Retinal pigment epithelial cell (primary cell): ENCODE results near the gene CDHR5.

Source experiments
- DNase-seq: peaks from one replicate; pipeline ENCODE4 v3.0.0-alpha.2; 2010; ENCODE audit warnings: low read depth
- H3K4me3 ChIP-seq: 2 replicates; pipeline ENCODE4 v1.5.1; 2011; ENCODE audit warnings: mild to moderate bottlenecking, low read length, control low read depth, moderate library complexity
- TF ChIP-seq, protein P1 (sequence below): conservative IDR thresholded peaks from 2 replicates; pipeline ENCODE4 v1.5.1; 2011; ENCODE audit warnings: low read depth, low read length, control low read depth, inconsistent platforms

CDHR5 gene

DNA sequence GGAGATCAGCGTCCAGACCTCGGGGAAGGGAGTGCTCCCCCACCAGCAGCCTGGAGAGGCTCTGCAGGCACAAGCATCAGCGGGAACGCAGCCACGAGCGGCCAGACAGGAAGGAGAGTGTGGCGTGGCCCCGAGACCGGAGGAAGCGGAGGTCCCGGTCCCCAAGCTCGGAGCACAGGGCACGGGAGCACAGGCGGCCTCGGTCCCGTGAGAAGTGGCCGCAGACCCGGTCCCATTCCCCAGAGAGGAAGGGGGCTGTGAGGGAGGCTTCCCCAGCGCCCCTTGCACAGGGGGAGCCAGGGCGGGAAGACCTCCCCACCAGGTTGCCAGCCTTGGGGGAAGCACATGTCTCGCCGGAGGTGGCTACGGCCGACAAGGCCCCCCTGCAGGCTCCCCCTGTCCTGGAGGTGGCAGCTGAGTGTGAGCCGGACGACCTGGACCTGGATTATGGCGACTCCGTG, 15.9 kb downstream of the CDHR5 start:
- no peak overlapping the region for H3K4me3 ChIP-seq
- TF ChIP-seq, protein P1, sequence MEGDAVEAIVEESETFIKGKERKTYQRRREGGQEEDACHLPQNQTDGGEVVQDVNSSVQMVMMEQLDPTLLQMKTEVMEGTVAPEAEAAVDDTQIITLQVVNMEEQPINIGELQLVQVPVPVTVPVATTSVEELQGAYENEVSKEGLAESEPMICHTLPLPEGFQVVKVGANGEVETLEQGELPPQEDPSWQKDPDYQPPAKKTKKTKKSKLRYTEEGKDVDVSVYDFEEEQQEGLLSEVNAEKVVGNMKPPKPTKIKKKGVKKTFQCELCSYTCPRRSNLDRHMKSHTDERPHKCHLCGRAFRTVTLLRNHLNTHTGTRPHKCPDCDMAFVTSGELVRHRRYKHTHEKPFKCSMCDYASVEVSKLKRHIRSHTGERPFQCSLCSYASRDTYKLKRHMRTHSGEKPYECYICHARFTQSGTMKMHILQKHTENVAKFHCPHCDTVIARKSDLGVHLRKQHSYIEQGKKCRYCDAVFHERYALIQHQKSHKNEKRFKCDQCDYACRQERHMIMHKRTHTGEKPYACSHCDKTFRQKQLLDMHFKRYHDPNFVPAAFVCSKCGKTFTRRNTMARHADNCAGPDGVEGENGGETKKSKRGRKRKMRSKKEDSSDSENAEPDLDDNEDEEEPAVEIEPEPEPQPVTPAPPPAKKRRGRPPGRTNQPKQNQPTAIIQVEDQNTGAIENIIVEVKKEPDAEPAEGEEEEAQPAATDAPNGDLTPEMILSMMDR: no peak

DNA sequence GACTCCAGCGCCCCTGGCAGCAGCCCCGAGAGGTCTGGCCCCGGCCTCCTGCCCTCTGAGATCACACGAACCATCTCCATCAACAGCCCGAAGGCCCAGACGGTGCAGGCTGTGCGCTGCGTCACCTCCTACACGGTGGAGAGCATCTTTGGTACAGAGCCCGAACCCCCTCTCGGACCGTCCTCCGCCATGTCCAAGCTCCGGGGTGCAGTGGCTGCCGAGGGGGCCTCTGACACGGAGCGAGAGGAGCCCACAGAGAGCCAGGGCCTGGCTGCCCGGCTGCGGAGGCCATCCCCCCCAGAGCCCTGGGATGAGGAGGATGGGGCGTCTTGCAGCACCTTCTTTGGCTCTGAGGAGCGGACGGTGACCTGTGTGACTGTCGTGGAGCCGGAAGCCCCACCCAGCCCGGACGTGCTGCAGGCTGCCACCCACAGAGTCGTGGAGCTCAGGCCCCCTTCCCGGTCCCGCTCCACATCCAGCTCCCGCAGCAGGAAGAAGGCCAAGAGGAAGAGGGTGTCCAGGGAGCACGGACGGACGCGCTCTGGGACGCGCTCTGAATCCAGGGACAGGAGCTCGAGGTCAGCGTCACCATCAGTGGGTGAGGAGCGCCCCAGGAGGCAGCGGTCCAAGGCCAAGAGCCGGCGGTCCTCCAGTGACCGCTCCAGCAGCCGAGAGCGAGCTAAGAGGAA, 16.6 kb downstream of the CDHR5 start:
- TF ChIP-seq, protein P1: no peak
- H3K4me3 ChIP-seq: no peak overlapping the region
- DNase-seq: no peak

More for the DNA sequence above, 15.9 kb downstream of the CDHR5 start:
- DNase-seq: no peak

DNA sequence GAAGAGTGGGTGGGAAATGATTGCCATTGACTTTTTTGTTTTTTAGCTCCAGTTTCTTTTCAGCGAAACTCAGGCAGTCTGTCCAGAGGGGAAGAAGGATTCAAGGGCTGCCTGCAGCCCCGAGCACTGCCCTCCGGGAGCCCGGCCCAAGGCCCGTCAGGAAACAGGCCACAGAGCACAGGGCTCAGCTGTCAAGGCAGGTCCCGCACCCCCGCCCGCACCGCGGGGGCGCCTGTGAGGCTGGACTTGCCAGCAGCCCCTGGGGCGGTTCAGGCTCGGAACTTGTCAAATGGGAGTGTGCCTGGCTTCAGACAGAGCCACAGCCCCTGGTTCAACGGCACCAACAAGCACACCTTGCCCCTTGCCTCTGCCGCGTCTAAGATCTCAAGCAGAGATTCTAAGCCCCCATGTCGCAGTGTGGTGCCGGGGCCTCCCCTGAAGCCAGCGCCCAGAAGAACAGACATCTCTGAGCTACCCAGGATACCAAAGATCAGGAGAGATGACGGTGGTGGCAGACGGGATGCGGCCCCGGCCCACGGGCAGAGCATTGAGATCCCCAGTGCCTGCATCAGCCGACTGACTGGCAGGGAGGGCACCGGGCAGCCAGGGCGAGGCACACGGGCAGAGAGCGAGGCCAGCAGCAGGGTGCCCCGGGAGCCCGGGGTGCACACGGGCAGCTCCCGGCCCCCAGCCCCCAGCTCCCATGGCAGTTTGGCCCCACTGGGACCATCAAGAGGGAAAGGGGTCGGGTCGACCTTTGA, 17.6 kb downstream of the CDHR5 start:
- TF ChIP-seq, protein P1: no peak
- DNase-seq: no peak
- no peak overlapping the region for H3K4me3 ChIP-seq

DNA sequence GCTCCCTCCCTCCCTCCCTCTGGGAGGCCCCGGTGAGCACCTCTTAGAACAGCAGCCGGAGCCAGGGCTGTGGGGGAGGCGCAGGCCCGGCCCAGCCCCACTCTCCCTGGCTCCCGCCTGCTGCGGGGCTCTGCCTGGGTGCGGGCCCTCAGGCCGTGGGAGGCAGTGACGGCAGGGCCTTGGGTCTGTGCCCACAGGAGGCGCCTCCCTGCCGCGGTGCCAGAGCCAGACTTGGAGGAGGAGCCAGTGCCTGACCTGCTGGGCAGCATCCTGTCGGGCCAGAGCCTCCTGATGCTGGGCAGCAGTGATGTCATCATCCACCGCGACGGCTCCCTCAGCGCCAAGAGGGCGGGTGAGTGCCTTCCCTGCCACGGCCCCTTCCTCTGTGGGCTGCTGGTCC, 18.5 kb downstream of the CDHR5 start:
- DNase-seq: no peak
- H3K4me3 ChIP-seq: no peak overlapping the region
- TF ChIP-seq, protein P1: no peak

DNA sequence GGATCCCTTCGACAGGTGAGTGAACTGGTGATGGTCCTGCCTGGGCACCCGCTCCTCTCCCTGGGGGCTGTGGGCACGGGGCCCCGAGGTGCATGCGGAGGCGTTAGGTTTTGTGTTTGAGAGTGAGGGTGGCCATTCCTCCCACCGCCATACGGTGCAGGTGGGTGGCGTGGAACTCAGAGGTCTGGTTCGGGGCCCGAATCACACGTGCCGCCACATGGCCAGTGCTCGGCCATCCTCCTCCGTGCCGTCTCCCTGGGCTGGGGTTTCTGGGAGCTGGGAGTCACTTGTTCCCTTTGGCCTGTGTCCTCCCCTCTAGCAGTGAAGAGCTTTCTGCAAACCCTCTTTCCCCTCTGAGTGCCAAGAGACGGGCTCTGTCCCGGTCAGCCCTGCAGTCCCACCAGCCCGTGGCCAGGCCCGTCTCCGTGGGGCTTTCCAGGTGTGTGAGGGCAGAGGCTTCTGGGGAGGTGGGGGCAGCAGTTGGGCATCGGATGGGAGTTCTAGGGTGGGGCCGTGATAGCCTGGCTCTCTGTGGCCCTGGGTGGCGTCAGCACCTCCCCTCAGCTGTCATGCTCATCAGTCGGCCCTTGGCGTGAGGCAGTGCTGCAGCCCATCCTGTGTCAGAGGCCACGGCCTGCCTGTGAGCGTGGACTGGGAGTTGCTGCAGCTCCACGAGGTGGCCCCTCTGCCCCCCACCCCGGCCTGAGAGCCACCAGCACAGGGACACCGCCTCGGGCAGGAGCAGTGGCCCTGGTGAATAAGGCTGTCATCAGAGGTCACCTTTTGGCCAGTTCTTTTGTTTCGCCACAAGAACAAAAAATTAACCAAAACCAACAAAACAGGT, 19.2 kb downstream of the CDHR5 start:
- no peak for DNase-seq
- no peak overlapping the region for H3K4me3 ChIP-seq
- TF ChIP-seq, protein P1: no peak

DNA sequence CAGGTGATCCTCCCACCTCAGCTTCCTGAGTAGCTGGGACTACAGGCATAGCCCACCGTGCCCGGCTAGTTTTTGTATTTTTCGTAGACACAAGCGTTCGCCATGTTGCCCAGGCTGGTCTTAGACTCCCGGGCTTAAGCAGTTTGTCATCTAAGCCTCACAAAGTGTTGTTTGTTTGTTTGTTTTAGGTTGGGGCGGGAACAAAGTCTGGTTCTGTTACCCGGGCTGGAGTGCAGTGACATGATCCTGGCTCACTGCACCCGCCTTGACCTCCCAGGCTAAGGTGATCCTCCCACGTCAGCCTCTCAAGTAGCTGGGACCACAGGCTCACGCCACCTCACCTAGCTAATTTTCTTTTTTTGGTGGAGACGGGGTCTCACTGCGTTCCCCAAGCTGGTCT, 21.6 kb downstream of the CDHR5 start:
- DNase-seq: no peak
- TF ChIP-seq, protein P1: no peak
- no peak overlapping the region for H3K4me3 ChIP-seq
